Measurements from ENCODE around the gene EFR3B.

Gene EFR3B

GRCh38 chr2:25063876-25064660 lies 22.2 kb downstream of the EFR3B start:
- DNase-seq (ENCODE audit: low read depth) = no peak
- H3K4me3 ChIP-seq (ENCODE audit: low read depth, low read length) = no peak overlapping the region

DNA sequence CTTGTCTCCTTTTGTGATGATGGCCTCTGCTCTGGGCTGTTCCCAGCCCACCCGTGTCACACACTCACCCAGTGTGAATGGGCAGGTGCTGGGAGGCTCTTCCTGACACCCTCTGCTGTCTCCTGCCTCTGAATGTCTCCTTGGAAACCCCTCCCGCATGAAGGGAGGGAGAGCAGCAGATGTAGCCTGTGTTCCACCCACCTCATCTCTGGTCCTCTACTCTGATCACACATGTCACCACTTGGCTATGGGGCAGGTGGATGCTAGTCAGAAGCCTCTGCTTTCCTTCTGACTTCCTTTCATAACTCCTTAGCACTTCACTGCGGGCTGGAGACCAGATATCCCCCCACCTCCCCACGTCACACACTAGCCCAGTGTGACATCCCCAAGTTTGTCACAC lies 23.9 kb downstream of the EFR3B start:
- no peak for DNase-seq (ENCODE audit: low read depth)
- no peak overlapping the region for H3K4me3 ChIP-seq (ENCODE audit: low read depth, low read length)

- no peak overlapping the region for H3K4me3 ChIP-seq (ENCODE audit: low read depth, low read length)
- DNase-seq (ENCODE audit: low read depth) = no peak
These were observed 24.6 kb downstream of the EFR3B start for GRCh38 chr2:25066455-25066854.

DNA sequence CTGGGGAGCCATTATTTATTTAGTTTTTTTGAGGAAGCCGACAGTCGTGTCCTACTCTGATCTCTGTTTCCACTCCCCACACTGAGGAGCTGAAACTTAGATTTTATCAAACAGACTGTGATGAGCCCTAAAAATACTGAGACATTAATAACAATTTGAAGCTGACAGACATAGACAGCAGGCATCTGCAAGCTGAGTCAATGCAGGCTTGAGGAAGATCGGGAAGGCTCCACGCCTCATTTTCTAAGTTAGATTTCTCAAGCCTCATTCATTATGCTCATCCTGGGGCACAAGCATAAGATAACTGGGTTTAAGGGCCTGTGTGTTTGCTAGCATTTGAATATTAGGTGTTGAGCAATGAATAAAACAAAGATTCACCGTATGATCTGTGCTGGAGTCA lies 26.3 kb downstream of the EFR3B start:
- no peak for DNase-seq (ENCODE audit: low read depth)
- no peak overlapping the region for H3K4me3 ChIP-seq (ENCODE audit: low read depth, low read length)

DNA sequence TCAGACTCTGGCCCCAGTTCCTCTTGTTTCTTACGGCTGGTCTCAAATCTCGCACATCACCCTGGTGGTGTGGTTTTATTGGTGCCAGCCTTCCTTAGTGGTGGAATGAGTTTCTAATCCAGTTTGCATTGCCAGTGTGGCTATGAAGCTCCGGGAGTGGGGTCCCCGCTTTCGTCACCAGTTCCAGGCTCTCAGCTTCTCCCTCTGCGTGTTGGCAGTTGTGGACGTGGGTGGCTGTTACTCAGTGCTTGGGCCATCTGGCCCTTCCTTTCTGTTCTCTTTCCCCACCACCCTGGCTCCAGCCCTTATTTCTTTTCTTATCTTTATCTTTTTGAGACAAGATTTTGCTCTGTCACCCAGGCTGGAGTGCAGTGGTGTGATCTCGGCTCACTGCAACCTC lies 30.1 kb downstream of the EFR3B start:
- no peak overlapping the region for H3K4me3 ChIP-seq (ENCODE audit: low read depth, low read length)
- DNase-seq (ENCODE audit: low read depth) = no peak

DNA sequence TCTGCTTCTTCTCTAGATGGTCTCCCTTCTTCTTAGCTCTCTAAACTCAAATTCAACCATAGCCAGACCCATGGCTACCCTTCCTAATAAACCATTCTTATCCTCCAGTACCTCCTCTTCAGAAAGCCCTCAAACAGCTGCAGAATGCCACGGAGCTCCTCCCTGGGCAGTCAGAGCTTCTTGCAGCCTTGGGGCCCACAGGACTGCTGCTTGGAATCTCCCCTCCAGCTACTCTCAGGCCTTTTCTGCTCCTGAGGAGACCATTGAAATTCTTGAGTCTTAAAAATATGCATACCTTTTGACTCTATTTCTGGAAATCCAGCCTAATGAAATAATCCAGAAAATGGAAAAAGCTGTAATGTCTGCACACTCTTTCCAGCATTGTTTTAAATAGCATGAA lies 30.7 kb downstream of the EFR3B start:
- no peak overlapping the region for H3K4me3 ChIP-seq (ENCODE audit: low read depth, low read length)
- DNase-seq (ENCODE audit: low read depth) = no peak

- no peak for DNase-seq (ENCODE audit: low read depth)
- no peak overlapping the region for H3K4me3 ChIP-seq (ENCODE audit: low read depth, low read length)
These were observed 31.1 kb downstream of the EFR3B start for GRCh38 chr2:25073025-25073424.

- DNase-seq (ENCODE audit: low read depth) = no peak
- H3K4me3 ChIP-seq (ENCODE audit: low read depth, low read length) = no peak overlapping the region
These were observed 32.0 kb downstream of the EFR3B start for GRCh38 chr2:25073914-25074313.

DNA sequence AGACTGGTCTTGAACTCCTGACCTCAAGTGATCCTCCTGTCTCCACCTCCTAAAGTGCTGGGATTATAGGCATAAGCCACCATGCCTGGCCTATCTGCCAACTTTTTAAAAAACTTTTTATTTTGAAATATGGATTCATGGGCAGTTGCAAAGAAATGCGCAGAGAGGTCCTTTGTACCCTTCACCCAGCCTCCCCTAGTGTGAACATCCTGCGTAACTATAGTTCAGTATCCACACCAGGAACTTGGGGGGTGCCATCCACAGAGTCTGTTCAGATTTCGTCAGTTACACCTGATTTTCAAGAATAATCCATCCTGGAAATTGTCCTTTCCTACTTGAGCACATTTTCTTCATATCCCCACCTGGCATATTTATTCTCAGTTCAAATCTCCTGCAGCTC lies 33.0 kb downstream of the EFR3B start:
- DNase-seq (ENCODE audit: low read depth) = no peak

GRCh38 chr2:25076749-25077148 lies 34.9 kb downstream of the EFR3B start:
- H3K4me3 ChIP-seq (ENCODE audit: low read depth, low read length) = no peak overlapping the region
- no peak for DNase-seq (ENCODE audit: low read depth)

More for the DNA sequence above, 33.0 kb downstream of the EFR3B start:
- no peak overlapping the region for H3K4me3 ChIP-seq (ENCODE audit: low read depth, low read length)

DNA sequence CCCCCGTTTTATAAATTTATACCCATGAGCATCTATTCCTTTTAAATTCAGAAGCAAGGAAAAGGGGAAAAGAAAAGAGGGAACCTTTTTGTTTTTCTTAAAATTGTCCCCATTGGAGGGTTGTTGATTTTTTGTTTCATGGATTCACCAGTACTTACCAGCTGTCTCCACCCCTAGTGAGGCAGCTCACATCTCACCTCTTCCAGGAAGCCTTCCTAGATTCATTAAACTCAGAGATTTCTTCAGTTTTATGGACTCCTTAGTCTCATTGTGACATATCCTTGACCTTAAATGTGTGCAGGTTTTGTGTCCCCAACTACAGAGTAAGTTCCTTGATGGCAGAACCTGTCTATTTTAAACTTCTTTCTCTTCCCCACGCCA lies 35.9 kb downstream of the EFR3B start:
- no peak overlapping the region for H3K4me3 ChIP-seq (ENCODE audit: low read depth, low read length)
- no peak for DNase-seq (ENCODE audit: low read depth)

DNA sequence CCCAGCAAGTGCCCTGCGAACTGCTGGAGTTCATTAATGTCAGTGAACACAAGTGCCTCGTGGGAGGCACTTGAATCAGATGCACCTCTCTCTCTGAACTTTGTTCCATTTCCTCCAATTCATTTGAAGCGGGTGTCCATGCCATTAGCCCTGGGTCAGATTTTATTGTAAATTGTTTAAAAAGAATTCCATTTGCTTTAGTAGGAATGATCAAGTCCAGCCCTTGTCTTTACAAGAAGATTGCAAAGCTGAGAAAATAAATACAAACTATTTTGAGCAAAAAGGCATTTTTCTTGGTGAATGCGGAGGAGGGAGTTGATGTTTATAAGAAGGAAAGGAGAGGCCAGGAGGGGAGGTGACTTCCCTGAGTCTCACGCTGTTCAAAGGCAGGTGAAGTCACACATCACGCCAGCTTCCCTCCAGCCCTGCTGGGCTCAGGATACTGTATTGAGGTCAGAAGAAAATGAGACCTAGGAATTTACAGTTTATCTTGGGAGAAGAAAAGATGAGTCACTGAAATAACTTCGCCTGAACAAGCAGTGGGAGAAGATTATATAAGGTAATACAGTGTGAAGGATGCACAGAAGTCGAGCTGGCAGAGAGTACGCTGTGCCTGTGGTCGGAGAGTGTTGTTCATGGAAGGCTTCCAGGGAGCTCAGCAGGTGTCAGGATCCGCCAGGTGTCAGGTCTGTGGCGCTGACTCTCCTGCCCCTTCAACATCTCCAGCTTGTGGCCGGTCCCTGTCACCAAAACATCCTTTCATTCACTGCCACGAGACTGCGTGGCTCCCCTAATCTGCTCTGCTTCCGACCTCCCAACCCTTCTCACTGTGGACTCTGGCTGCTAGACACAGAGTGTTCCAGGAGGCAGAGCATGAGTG lies 36.5 kb downstream of the EFR3B start:
- peak; percentile 20 for DNase-seq (ENCODE audit: low read depth)
- H3K4me3 ChIP-seq (ENCODE audit: low read depth, low read length) = no peak overlapping the region

DNA sequence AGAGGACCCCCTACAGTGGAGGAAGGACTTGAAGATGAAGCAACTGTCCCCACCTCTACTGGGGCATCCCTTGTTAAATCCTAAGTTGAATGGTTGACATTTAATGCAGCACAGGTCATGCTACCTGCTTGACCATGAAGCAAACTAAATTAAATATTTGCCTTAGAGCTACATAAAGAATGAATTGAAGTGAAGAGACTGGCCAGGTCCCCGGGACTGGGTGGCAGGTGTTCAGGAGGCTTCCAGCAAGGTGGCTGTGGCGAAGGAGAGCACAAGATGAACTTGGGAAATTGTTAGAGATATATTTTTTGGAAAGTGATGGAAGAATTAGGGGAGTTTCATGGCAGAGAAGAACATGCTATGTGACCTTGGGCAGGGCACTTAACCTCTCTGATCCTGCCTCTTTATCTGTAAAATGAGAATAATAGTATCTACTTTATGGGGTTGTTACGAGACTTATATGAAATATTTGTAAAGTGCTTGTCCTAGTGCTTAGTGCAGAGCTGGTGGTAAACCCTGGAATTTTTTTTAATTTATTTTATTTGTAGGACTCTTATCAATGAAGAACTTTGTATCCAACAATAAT lies 37.3 kb downstream of the EFR3B start:
- no peak for DNase-seq (ENCODE audit: low read depth)
- no peak overlapping the region for H3K4me3 ChIP-seq (ENCODE audit: low read depth, low read length)

DNA sequence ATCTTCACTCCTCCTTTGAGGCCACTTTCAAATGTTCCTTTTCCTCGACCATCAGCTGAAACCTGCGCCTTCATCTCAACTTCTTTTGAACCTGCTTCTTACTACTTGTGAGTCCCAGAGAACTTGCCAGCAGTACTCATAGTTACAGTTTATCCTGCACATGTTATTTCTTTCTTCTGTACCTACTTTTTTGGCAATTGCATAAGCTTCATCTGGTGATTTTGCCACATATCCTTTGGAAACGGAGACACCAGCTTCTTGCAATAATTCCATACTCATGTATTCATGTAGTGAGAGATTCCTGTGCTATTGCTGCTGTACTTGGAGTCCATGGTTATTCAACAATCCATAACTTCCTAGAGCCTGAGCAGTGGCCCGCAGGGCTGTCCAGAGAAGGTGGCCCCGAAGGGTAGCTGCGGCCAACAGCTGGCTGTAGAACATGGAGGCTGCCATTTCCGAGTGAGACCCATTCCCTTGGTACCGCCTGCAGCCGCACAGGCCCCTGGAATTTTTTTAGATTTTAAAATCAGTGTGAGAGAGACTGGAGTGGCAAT lies 39.4 kb downstream of the EFR3B start:
- H3K4me3 ChIP-seq (ENCODE audit: low read depth, low read length) = no peak overlapping the region
- no peak for DNase-seq (ENCODE audit: low read depth)

DNA sequence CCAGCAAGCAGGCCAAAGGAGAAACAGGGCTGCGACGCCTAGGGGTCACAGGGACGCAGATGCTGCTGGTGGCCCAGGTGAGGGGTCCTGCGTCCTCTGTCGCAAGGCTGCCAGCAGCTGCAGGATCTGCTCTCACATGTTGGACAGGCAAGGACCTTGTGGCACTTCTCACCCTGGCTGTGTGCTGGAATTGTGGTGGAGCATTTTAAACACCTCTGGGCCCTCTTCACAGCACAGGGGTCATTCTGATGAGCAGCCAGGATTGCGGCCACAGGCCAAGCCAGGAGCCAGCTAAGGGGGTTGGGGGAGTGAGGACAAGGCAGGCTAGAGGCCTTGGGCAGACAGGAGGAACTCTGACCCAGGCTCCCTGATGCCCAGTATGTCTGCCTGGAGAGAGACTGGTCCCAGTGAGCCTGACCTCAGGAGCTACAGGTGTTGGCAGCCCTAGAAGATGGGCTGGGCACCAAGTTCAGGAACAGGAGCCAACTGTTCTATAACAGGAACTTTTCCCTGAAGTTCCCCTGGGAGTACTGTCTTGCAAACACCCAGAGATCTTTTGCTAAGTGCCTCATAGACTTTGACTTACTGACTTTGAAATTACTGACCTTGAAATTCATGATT lies 40.2 kb downstream of the EFR3B start:
- H3K4me3 ChIP-seq (ENCODE audit: low read depth, low read length) = no peak overlapping the region
- DNase-seq (ENCODE audit: low read depth) = no peak

GRCh38 chr2:25085761-25086560 lies 44.1 kb downstream of the EFR3B start:
- H3K4me3 ChIP-seq (ENCODE audit: low read depth, low read length) = no peak overlapping the region
- DNase-seq (ENCODE audit: low read depth) = no peak

DNA sequence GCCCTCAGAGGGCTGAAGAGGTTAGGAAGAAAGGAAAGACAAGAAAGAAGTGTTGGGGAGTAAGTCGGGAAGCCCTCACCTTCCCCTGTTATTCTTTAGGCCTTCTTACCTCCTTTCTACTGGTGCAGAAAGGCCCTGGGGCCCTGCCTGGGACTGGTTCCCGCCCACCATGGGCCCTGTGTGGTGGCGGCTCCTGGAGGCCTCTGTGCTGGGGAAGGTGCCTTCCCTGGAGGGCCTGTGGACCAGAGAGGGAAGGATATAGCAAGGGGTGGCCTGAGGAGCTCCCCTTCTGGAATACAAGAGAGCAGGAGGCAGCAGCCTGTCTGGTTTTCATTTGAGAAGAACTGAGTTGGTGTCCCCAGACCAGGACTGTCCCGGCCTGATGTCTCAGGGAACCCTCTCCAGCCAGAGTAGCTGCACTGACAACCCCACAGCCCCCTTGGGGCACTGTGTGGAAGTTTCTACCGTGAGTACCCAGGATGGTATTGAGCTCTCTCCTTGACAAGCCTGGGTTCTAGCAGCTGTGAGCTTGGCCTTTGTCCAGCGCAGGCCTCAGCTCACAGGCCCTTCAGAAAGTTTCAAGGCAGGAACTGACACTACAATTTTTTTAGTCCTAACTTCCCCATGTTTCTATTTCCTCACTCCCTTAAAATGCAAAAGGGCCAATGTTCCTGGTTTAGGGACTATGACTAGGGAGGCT lies 47.1 kb downstream of the EFR3B start:
- H3K4me3 ChIP-seq (ENCODE audit: low read depth, low read length) = no peak overlapping the region
- DNase-seq (ENCODE audit: low read depth) = no peak

GRCh38 chr2:25089605-25090315 lies 47.9 kb downstream of the EFR3B start:
- no peak overlapping the region for H3K4me3 ChIP-seq (ENCODE audit: low read depth, low read length)
- DNase-seq (ENCODE audit: low read depth) = no peak

Data from skeletal muscle cell (primary cell).